HG03135 (cell line): ENCODE data around the gene TCN1.

Experiments
- ATAC-seq: cut with Tn5 transposase; IDR thresholded peaks from one replicate; pipeline ENCODE4 v1.9.1; 2021; ENCODE audit warnings: mild to moderate bottlenecking, moderate library complexity; ENCODE audit not compliant: unreplicated experiment

TCN1 gene

DNA sequence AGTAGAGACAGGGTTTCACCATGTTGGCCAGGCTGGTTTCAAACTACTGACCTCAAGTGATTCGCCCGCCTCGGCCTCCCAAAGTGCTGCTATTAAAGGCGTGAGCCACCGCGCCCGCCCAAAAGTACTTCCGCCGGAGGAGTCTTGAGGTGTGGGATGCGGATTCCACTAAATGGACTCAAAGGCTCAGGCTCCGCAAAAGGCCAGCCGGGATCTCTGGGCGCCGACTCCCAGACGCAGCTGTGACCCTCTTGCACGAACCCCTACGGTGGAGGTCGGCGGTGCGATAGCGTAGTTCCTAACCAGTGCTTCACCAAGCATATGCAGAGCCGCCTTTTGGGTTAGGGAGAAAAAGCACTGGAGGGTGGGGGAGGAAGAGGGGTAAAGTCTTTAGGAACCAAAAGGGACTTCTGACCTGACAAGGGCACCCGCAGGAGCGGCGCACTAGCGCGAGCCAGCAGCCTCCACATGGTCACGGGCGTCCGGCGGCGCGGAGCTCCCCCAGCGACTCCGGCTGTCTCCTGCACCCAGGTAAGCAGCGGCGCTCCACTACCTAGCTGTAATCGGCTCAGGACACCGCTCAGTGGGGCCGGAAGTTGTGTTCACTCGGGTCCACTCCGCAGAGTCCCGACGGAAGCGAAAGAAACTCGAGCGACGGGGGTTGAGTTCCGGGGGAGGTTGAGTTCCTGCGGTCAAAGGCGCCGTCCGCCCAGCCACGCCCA lies 55.9 kb downstream of the TCN1 start, which contains the start of gene MRPL16:
TSS of gene MRPL16 (minus strand) at position 590 of the 722 bp plus-strand sequence. CDS start at position 470, 120 bp downstream.
- ATAC-seq = peak; percentile 98

GRCh38 chr11:59807047-59807610 lies 59.2 kb downstream of the TCN1 start:
- ATAC-seq = no peak

DNA sequence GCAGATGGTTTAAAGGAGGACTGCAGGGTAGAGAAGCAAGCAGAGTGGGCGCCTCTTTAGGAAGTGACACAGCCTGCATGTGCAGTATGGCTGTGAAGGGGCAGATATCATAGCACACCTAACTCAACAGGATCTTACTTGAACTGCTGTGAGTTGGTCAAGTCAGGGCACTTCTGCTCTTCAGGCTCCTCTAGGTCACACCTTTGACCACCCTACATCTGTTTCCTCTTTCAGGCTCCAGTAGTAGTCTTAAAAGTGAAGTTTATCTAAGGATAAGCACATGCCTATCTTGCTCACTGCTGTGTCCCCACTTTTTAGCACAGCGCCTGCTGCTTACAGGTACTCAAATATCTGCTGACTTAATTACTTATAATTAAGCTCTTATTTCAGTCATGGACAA lies 62.2 kb downstream of the TCN1 start:
- ATAC-seq = no peak
